GM12878 (cell line): Measurements from ENCODE around the gene ILRUN.

Experiments
- CTCF ChIP-seq, 3 experiments: IDR thresholded peaks in 2 of 3; conservative IDR thresholded peaks in 1 of 3; 2 replicates each; pipeline ENCODE4 v1.5.1; 2011; ENCODE audit warnings: low read depth in 3 of 3, low read length in 3 of 3, mild to moderate bottlenecking in 3 of 3, control low read depth in 2 of 3, moderate library complexity in 2 of 3, inconsistent platforms in 1 of 3, mixed read lengths in 1 of 3; ENCODE audit not compliant: control insufficient read depth in 2 of 3, insufficient read depth in 1 of 3; ENCODE audit errors: extremely low read depth in 1 of 3
- GABPA ChIP-seq: IDR thresholded peaks from 2 replicates; pipeline ENCODE4 v1.6.1; 2014; ENCODE audit warnings: antibody characterized with exemption, low read depth, mild to moderate bottlenecking, inconsistent platforms
- POLR2AphosphoS5 ChIP-seq: IDR thresholded peaks from 2 replicates; pipeline ENCODE4 v1.6.1; 2011; ENCODE audit warnings: mild to moderate bottlenecking, low read length, inconsistent platforms
- RAD21 ChIP-seq: IDR thresholded peaks from 2 replicates; pipeline ENCODE4 v1.6.1; 2011; ENCODE audit warnings: mild to moderate bottlenecking, low read depth, low read length, moderate library complexity; ENCODE audit not compliant: insufficient read depth
- TCF12 ChIP-seq: IDR thresholded peaks from 2 replicates; pipeline ENCODE4 v1.6.1; 2011; ENCODE audit warnings: low read depth, mild to moderate bottlenecking, low read length

GRCh38 chr6:34736823-34737222 lies 40.3 kb upstream of the ILRUN start:
- TF ChIP-seq CTCF (IDR thresholded peaks at IDR 0.05 in 2 of 3, conservative IDR thresholded peaks at IDR 0.05 in 1 of 3; ENCODE audit: control insufficient read depth in 2 of 3, extremely low read depth in 1 of 3, insufficient read depth in 1 of 3, low read depth in 3 of 3, low read length in 3 of 3) (no peak), GABPA (no peak), RAD21 (no peak), TCF12 (no peak), POLR2AphosphoS5 (no peak)
